GM19372 (cell line): ENCODE measurements around the gene ILK.
A peak's percentile ranks its signal among the peaks of the same experiment; 100 is the strongest.

Experiments
- ATAC-seq: cut with Tn5 transposase; IDR thresholded peaks from one replicate; pipeline ENCODE4 v1.9.1; 2021; ENCODE audit warnings: mild to moderate bottlenecking, low read depth, moderate library complexity; ENCODE audit not compliant: unreplicated experiment

The ILK gene

GRCh38 chr11:6604790-6605189 lies 1.2 kb downstream of the ILK start:
- ATAC-seq = no peak

- peak; percentile 52 for ATAC-seq
Observed at GRCh38 chr11:6606471-6607189, 3.1 kb downstream of the ILK start.

- ATAC-seq = no peak
Observed at GRCh38 chr11:6607190-6607795, 3.7 kb downstream of the ILK start.

- ATAC-seq = no peak
Observed at GRCh38 chr11:6608011-6608410, 4.4 kb downstream of the ILK start.

GRCh38 chr11:6608726-6609501 lies 5.3 kb downstream of the ILK start:
- no peak for ATAC-seq

GRCh38 chr11:6609502-6610015 lies 6.0 kb downstream of the ILK start:
- ATAC-seq = no peak

GRCh38 chr11:6610591-6610990 lies 7.0 kb downstream of the ILK start:
- ATAC-seq = no peak

- ATAC-seq = no peak
Observed at GRCh38 chr11:6611092-6611962, 7.8 kb downstream of the ILK start.

GRCh38 chr11:6611963-6612212 lies 8.3 kb downstream of the ILK start:
- peak; percentile 15 for ATAC-seq

GRCh38 chr11:6612213-6613041 lies 8.9 kb downstream of the ILK start, which contains the start of gene TAF10:
TAF10 (minus strand) TSS chr11:6612216; CDS start chr11:6612189, 27 bp downstream.
- ATAC-seq = peak; percentile 88

GRCh38 chr11:6613496-6613895 lies 9.9 kb downstream of the ILK start:
- ATAC-seq = no peak

- no peak for ATAC-seq
Observed at GRCh38 chr11:6614446-6614845, 10.9 kb downstream of the ILK start.

- no peak for ATAC-seq
Observed at GRCh38 chr11:6615046-6615445, 11.5 kb downstream of the ILK start.

GRCh38 chr11:6615882-6616585 lies 12.5 kb downstream of the ILK start:
- no peak for ATAC-seq

GRCh38 chr11:6616596-6617250 lies 13.1 kb downstream of the ILK start:
- no peak for ATAC-seq

- ATAC-seq = no peak
Observed at GRCh38 chr11:6617315-6617781, 13.8 kb downstream of the ILK start.

GRCh38 chr11:6618117-6619003 lies 14.8 kb downstream of the ILK start:
- no peak for ATAC-seq
